SIG-M5 treated with dmso at 0.1 percent for 504 hours (cell line): Measurements from ENCODE around the gene TNFSF8.

Source experiments
- DNase-seq: peaks from one replicate; lab custom pipeline; 2025; ENCODE audit not compliant: unreplicated experiment; lab: John Stamatoyannopoulos, UW

The TNFSF8 gene

GRCh38 chr9:114878879-114879564, 51.4 kb downstream of the TNFSF8 start:
- DNase-seq, result no peak

- no peak for DNase-seq
Observed at GRCh38 chr9:114869845-114870244, 60.5 kb downstream of the TNFSF8 start.

DNA sequence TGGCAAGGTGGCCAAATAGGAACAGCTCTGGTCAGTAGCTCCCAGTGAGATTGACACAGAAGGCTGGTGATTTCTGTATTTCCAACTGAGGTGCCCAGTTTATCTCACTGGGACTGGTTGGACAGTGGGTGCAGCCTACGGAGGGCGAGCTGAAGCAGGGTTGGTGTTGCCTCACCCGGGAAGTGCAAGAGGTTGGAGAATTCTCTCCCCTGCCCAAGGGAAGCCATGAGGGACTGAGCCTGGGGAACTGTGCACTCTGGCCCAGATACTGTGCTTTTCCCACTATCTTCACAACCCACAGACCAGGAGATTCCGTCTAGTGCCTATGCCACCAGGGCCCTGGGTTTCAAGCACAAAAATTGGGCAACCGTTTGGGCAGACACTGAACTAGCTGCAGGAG, 61.0 kb downstream of the TNFSF8 start:
- no peak for DNase-seq

- no peak for DNase-seq
Observed at GRCh38 chr9:114867327-114867726, 63.1 kb downstream of the TNFSF8 start.

GRCh38 chr9:114864471-114864870, 65.9 kb downstream of the TNFSF8 start:
- DNase-seq, result no peak

DNA sequence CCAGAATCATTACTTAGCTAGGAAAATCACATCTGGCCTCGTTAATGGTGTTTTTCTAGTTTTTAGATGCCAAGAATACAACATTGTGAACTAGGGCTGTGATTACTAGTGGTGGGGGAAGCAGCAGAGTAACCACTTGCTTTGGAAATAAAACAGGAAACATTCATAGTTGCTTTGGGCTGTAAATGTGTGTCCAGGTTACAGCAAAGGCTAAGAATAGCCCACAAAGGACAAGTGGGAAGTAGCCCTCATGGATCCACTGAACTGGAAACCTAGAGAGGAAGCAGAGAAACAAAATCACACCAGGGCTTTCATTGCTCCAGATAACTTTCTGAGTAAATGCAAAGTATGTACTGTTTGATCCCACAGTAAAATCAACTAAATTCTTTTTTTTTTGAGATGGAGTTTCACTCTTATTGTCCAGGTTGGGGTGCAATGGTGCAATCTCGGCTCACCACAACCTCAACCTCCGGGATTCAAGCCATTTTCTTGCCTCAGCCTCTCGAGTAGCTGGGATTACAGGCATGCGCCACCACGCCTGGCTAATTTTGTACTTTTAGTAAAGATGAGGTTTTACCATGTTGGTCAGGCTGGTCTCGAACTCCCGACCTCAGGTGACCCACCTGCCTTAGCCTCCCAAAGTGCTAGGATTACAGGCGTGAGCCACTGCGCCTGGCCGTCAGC, 68.3 kb downstream of the TNFSF8 start:
- DNase-seq, result no peak

DNA sequence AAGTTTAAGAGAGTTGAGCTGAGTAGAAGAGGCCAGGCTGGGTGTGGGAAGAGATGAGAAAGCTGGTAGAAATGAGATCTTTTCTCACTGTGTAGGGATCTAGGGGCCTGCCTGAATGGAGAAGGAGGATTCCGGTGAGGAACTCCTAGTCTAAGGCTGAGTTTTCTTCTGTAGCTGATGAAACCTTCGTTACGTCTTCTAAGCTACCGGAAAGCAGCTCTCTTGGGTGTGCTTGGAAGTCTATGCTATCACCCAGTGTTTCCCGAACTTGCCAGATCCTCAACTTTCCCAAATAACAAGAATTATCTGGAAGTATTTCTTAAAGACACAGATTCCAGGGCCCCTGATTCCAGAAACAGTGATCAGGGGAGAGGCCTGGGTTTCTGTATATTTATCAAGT, 69.1 kb downstream of the TNFSF8 start:
- no peak for DNase-seq

DNA sequence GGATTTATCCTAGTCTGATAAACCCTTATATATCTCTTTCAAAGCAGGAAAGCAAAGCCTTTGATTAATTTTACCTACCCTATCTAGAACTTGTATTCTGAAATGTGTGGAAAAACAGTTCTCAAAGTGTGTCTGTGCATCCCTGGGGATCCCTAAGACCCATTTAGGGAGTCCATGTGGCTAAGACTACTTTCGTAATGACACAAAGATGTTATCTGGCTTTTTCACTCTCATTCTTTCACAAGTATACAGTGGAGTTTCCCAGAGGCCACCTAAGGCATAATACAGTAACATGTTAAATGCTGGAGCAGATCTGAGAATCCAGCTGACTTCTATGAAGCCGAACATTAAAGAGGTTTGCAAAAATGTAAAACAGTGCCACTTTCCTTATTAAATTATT, 70.2 kb downstream of the TNFSF8 start:
- no peak for DNase-seq

- DNase-seq, result no peak
Observed at GRCh38 chr9:114856942-114857315, 73.5 kb downstream of the TNFSF8 start.

GRCh38 chr9:114856215-114856941, 74.0 kb downstream of the TNFSF8 start:
- DNase-seq, result no peak

- DNase-seq, result no peak
Observed at GRCh38 chr9:114855488-114855887, 74.9 kb downstream of the TNFSF8 start.

DNA sequence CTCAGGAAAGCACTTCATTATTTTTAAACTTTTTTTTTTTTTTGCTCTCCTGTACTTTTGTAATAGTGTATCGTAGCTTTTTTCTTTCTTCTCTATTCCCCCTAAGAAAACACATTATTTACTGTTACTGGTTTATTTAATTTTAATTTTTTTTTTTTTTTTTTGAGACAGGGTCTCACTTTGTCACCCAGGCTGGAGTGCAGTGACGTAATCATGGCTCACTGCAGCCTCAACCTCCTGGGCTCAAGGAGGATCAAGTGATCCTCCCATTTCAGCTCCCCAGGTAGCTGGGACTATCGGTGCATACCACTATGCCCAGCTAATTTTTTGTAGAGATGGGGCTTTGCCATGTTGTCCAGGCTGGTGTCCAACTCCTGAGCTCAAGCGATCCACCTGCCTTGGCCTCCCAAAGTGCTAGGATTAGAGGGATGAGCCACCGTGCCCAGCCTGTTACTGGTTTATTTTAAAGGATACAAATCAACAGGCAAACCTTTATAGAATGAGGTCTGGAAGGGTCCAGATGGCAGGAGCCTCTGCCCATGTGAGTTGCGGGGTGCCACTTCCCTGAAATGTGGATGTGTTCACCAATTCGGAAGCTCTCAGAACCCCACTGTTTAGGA, 75.5 kb downstream of the TNFSF8 start:
- DNase-seq, result no peak

DNA sequence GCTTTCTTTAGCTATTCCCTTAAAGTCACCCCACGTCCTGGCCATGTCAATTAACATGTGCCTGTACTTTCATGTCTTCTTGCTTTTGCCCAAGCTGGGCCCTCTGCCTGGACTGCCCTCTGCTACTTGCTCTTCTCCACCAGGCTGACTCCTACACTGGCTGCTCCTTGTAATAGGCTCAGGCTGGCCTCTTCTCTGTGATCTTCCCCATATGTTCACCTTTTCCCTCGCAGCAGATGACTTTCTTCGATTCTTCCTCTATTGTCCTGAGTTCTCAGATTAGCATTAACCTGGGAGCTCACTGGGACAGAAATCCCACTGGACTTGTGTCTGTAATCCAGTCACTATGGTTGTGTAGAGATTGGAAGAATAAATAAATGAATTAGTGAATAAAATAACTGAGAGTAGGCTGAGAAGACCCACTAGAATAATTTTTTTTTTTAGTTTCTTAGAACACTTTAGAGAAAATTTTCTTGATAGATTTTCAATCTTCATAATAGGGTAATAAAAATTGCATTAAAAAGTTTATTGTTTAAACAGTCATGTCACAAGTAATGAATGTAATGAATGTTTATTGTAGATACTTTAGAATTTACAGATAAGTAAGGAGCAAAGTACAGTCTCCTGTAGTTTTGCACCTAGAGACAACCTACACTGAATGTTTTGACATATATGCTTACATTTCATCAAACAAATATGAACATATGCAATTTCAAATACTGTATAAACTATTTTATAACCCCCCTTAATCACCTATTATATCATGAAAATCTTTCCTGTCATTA, 77.1 kb downstream of the TNFSF8 start:
- DNase-seq, result no peak

- peak; percentile 95 for DNase-seq
Observed at GRCh38 chr9:114852050-114852594, 78.3 kb downstream of the TNFSF8 start.

DNA sequence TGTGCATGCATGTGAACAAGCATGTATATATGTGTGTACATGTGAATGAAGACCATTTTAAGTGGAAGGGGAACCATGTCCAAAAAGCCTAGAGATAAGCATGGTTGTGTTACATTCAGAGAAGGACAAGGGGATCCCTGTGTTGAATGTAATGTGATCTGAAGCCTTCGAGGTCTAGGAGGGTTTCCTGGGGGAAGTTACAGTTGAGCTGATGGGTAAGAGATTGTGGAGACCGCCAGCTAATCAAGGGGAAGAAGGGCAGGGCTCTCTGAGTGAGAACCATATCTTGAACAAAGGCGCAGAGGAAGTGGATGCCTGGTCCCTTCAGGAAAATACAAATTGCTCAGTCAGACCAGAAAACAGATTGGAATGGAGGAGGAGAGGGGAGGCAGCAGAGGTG, 79.1 kb downstream of the TNFSF8 start:
- peak; percentile 28 for DNase-seq
